ENCODE measurements around the gene WNT7A.

GRCh38 chr3:13877911-13878280 lies 2.0 kb downstream of the WNT7A start:
- no peak for TF ChIP-seq CTCF (IDR thresholded peaks at IDR 0.05)
- TF ChIP-seq POLR2AphosphoS5 (IDR thresholded peaks at IDR 0.05): no peak
- no peak for TF ChIP-seq POLR2A (IDR thresholded peaks at IDR 0.05)

Data from breast epithelium (tissue), 3 donors.